Measurements from ENCODE around the gene PCK1. TPM values are rescaled to one million over a fixed set of nuclear protein-coding genes. Genes with fewer than 3 reads are reported as not detected.
"Not testable (repeated sequence)": the region's sequence is repeated elsewhere in the genome, so short reads cannot be mapped to it uniquely, and the experiment has no call there.

PCK1 gene
- total RNA-seq (2014; rRNA removed) = not detected in 2 replicates
- not detected for Bru-seq, nascent RNA
- not detected for BruChase-seq, experiment 1, labeled RNA remaining after a 6-hour chase
- BruChase-seq, experiment 2, labeled RNA remaining after a 2-hour chase = not detected
- long read RNA-seq = 0 reads

- Histone ChIP-seq H3K27me3 (ENCODE audit: low read length) (peaks cover 97% of the 10 kb centered on the region), H3F3A (ENCODE audit: low read length, unreplicated experiment) (no peaks in the 10 kb centered on the region), H3K9me3 (ENCODE audit: low read length) (no peaks in the 10 kb centered on the region), H3K36me3 (ENCODE audit: low read depth, low read length) (no peaks in the 10 kb centered on the region), H3K4me2 (ENCODE audit: low read length) (no peak within 1 kb of the TSS), H3K79me2 (ENCODE audit: low read length) (no peaks in the 10 kb centered on the region), H4K20me1 (ENCODE audit: low read length) (no peaks in the 10 kb centered on the region), H3K4me1 (ENCODE audit: insufficient read depth, low read length) (no peaks in the 10 kb centered on the region), H3K4me3 (ENCODE audit: low read length) (no peak within 1 kb of the TSS), H2AFZ (ENCODE audit: low read length) (no peak within 1 kb of the TSS), H3K9me2 (replicated peaks; ENCODE audit: low read length) (no peaks in the 10 kb centered on the region), H3K9ac (ENCODE audit: low read length) (no peak within 1 kb of the TSS), H3K27ac (ENCODE audit: low read length) (no peak within 1 kb of the TSS)
- BruUV-seq (replicated peaks) = no TSS peak
- ChIA-PET POLR2A (ENCODE audit: unreplicated experiment) (no interaction called here), CTCF (no interaction called here)
- DNase-seq (peak; percentile 40), ATAC-seq (no peak)
- intact Hi-C loops (cut with micrococcal nuclease) = no loop called here
- TF ChIP-seq EZH2 (IDR thresholded peaks at IDR 0.05; ENCODE audit: low read length, unreplicated experiment) (no peak), CTCF (conservative IDR thresholded peaks at IDR 0.05; ENCODE audit: low read depth, low read length) (no peak), EZH2phosphoT487 (IDR thresholded peaks at IDR 0.05; ENCODE audit: borderline replicate concordance, low read length) (no peak)
Measured at GRCh38 chr20:57560554-57561355, at the start of gene PCK1. PCK1 (plus strand) TSS chr20:57561110; CDS start chr20:57561412, 302 bp downstream.

- H2AFZ ChIP-seq (ENCODE audit: low read length); H3K9me2 ChIP-seq (replicated peaks; ENCODE audit: low read length); H3K9ac ChIP-seq (ENCODE audit: low read length); BruUV-seq (replicated peaks); POLR2A ChIA-PET (ENCODE audit: unreplicated experiment); H3K36me3 ChIP-seq (ENCODE audit: low read depth, low read length); H3K4me1 ChIP-seq (ENCODE audit: insufficient read depth, low read length); H3K27ac ChIP-seq (ENCODE audit: low read length); DNase-seq; H3K4me2 ChIP-seq (ENCODE audit: low read length); ATAC-seq; H3K4me3 ChIP-seq (ENCODE audit: low read length); H4K20me1 ChIP-seq (ENCODE audit: low read length); H3K79me2 ChIP-seq (ENCODE audit: low read length); H3K27me3 ChIP-seq (ENCODE audit: low read length); H3F3A ChIP-seq (ENCODE audit: low read length, unreplicated experiment); H3K9me3 ChIP-seq (ENCODE audit: low read length): not testable (repeated sequence)
- intact Hi-C loops (cut with micrococcal nuclease) = loop anchor here (5.0 kb wide), 1 partner anchor 941 kb away; no protein-coding TSS in a partner anchor
- CTCF ChIA-PET = interaction anchor here (0.6 to 0.7 kb wide), 2 partner anchors 79 to 84 kb away, joined by 3 read pairs; no protein-coding TSS in a partner anchor
Measured at GRCh38 chr20:57511709-57512108, 49.2 kb upstream of the PCK1 start.

- no peak for DNase-seq
- no peak for ATAC-seq
- H4K20me1 ChIP-seq (ENCODE audit: low read length) = no peaks in the 10 kb centered on the region
- H3K27me3 ChIP-seq (ENCODE audit: low read length) = no peaks in the 10 kb centered on the region
- TF ChIP-seq EZH2phosphoT487 (IDR thresholded peaks at IDR 0.05; ENCODE audit: borderline replicate concordance, low read length) (no peak), EZH2 (IDR thresholded peaks at IDR 0.05; ENCODE audit: low read length, unreplicated experiment) (no peak), CTCF (conservative IDR thresholded peaks at IDR 0.05; ENCODE audit: low read depth, low read length) (no peak)
- CTCF ChIA-PET = interaction anchor here (0.6 to 0.7 kb wide), 2 partner anchors 79 to 84 kb away, joined by 3 read pairs; no protein-coding TSS in a partner anchor
- no peak overlapping the region for H3K9ac ChIP-seq (ENCODE audit: low read length)
- intact Hi-C loops (cut with micrococcal nuclease) = loop anchor here (5.0 kb wide), 1 partner anchor 940 kb away; no protein-coding TSS in a partner anchor
- POLR2A ChIA-PET (ENCODE audit: unreplicated experiment) = no interaction called here
- no peaks in the 10 kb centered on the region for H3F3A ChIP-seq (ENCODE audit: low read length, unreplicated experiment)
- no peaks in the 10 kb centered on the region for H3K9me3 ChIP-seq (ENCODE audit: low read length)
- no peaks in the 10 kb centered on the region for H3K36me3 ChIP-seq (ENCODE audit: low read depth, low read length)
- no peak overlapping the region for H3K4me3 ChIP-seq (ENCODE audit: low read length)
- no peak overlapping the region for H3K4me2 ChIP-seq (ENCODE audit: low read length)
- no peaks in the 10 kb centered on the region for H3K79me2 ChIP-seq (ENCODE audit: low read length)
- BruUV-seq (replicated peaks) = no TSS peak
- peaks cover 3% of the 10 kb centered on the region; the same call in 1 of the 2 replicates for H3K4me1 ChIP-seq (ENCODE audit: insufficient read depth, low read length)
- no peaks in the 10 kb centered on the region for H3K9me2 ChIP-seq (replicated peaks; ENCODE audit: low read length)
- H3K27ac ChIP-seq (ENCODE audit: low read length) = no peak overlapping the region
- H2AFZ ChIP-seq (ENCODE audit: low read length) = no peak overlapping the region
Measured at GRCh38 chr20:57512432-57512831, 48.5 kb upstream of the PCK1 start.
